ENCODE results near the gene WAC.
"Not testable (repeated sequence)": the region's sequence is repeated elsewhere in the genome, so short reads cannot be mapped to it uniquely, and the experiment has no call there.

WAC gene

DNA sequence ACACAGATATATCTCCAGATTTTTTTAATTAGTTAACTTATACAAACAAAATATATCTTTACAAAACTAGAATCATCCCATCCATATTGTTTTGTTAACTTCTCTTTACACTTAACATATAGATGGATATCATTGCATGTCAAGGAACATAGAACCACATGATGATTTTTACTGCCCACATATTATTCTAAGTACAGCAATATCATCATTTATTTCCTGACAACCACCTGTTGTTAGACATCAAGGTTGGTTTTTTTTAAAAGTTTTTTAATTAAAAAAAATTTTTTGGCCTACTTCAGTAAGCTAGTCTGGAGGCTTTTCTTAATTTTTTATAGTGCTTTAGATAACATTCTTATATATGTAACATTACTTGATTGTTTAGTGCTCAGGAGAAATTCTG, 105.5 kb downstream of the WAC start:
- DNase-seq (ENCODE audit: low read depth), result no peak
- no peak for TF ChIP-seq CTCF (IDR thresholded peaks at IDR 0.05; ENCODE audit: low read length, missing control alignments)
- no peak overlapping the region for H3K4me3 ChIP-seq (replicated peaks; ENCODE audit: low read depth, low read length)

DNA sequence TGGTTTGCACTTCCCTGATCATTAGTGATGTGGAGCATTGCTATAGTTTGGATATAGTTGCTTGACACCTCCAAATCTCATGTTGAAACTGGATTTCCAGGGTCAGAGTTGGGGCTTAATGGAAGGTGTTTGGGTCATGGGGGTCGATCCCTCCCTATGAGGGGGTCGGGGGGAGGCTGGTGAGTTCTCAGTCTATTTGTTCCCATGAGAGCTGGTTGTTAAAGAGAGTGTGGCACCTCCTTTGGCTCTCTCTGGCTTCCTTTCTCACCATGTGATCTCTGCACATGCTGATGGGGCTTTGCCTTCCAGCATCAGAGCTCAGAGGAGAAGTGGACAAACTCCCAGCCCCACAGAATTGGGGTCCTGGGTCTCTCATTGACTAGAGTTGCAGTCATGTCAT, 107.6 kb downstream of the WAC start:
- DNase-seq (ENCODE audit: low read depth), result no peak
- TF ChIP-seq CTCF (IDR thresholded peaks at IDR 0.05; ENCODE audit: low read length, missing control alignments), result no peak
- H3K4me3 ChIP-seq (replicated peaks; ENCODE audit: low read depth, low read length), result no peak overlapping the region

GRCh38 chr10:28644647-28645046, 111.7 kb downstream of the WAC start:
- no peak for TF ChIP-seq CTCF (IDR thresholded peaks at IDR 0.05; ENCODE audit: low read length, missing control alignments)
- DNase-seq (ENCODE audit: low read depth), result no peak
- H3K4me3 ChIP-seq (replicated peaks; ENCODE audit: low read depth, low read length), result no peak overlapping the region

- DNase-seq (ENCODE audit: low read depth), result no peak
- no peak overlapping the region for H3K4me3 ChIP-seq (replicated peaks; ENCODE audit: low read depth, low read length)
- TF ChIP-seq CTCF (IDR thresholded peaks at IDR 0.05; ENCODE audit: low read length, missing control alignments), result no peak
Measured at GRCh38 chr10:28652106-28652505, 119.2 kb downstream of the WAC start.

DNA sequence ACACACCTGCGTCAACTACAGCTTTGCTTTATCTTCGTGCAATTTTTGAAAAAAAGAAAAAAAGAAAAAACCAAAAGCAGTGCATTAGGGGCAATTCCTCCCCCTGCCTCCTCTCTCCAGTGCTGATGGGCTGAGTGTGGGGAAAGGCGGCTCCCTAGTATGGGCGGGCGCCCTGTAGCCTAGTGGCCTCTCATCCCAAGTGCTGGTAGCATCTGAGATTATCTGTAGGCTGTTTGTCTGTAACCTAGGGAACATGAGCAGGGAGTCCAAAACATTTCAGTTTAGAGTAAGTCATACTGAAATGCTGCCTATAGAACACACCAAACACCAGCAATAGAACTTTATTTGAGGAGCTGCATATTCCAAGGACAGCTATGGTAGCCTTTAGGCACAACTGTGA, 119.8 kb downstream of the WAC start:
- no peak for TF ChIP-seq CTCF (IDR thresholded peaks at IDR 0.05; ENCODE audit: low read length, missing control alignments)
- DNase-seq (ENCODE audit: low read depth), result no peak
- H3K4me3 ChIP-seq (replicated peaks; ENCODE audit: low read depth, low read length), result no peak overlapping the region

GRCh38 chr10:28658824-28659223, 125.9 kb downstream of the WAC start:
- DNase-seq (ENCODE audit: low read depth); H3K4me3 ChIP-seq (replicated peaks; ENCODE audit: low read depth, low read length): not testable (repeated sequence)

DNA sequence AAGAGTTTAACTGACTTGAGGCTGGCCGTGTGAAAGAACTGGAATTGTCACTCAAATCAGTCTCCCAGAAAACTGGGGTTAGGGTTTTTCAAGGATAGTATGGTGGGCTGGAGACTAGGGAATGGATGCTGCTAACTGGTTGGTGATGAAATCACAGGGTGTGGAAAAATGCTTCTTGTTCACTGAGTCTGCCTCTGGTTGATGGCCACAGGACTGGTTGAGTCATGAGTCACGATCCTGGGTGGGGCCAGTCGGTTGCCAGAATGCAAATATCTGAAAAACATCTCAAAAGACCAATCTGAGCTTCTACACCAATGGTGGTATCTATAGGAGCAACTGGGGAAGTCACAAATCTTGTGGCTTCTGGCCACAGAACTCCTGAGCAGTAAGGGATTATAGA, 128.1 kb downstream of the WAC start:
- no peak overlapping the region for H3K4me3 ChIP-seq (replicated peaks; ENCODE audit: low read depth, low read length)
- peak; percentile 75 for DNase-seq (ENCODE audit: low read depth)
- no peak for TF ChIP-seq CTCF (IDR thresholded peaks at IDR 0.05; ENCODE audit: low read length, missing control alignments)

All from fibroblast of pulmonary artery (primary cell).